NCI-H2196 (cell line): ENCODE results near the gene LPIN1.

Experiments used
- DNase-seq: peaks from one replicate; lab custom pipeline; 2025; ENCODE audit not compliant: unreplicated experiment; lab: John Stamatoyannopoulos, UW

The LPIN1 gene

DNA sequence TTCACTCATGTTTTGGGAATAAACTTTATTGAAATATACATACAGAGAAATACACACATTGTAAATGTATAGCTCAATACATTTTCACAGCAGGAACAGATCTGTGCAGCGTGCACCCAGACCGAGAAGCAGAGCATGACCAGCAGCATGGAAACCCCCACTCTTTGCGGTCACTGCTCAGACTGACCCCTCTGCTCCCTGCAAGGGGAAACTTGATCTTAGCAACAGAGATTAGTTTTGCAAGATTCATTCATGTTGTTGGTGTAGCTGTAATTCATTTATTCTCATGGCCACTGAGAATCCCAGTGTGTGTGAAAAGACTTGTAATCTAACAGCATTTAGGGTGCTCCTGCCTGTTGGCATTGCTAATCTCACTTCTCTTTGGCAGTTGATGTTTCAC lies 35.2 kb downstream of the LPIN1 start:
- no peak for DNase-seq

DNA sequence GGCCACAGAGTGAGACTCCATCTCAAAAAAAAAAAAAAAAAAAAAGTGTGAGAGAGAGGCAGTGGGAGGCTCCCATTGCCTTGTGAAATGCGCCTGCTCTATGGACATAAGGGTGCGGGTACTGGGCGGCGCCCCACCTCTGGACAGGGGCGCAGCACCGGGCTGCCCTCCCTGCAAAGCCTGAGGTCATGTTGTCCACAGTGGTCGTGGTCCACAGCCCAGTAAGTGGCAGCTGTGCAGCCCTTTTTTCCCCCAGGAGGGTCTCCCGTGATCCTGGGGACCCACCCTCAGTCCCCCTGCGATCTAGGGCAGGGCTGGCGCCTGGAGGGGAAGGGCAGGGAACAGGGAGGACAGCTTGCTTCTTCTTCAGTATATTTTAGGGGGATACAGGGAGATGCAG lies 37.8 kb downstream of the LPIN1 start:
- no peak for DNase-seq

DNA sequence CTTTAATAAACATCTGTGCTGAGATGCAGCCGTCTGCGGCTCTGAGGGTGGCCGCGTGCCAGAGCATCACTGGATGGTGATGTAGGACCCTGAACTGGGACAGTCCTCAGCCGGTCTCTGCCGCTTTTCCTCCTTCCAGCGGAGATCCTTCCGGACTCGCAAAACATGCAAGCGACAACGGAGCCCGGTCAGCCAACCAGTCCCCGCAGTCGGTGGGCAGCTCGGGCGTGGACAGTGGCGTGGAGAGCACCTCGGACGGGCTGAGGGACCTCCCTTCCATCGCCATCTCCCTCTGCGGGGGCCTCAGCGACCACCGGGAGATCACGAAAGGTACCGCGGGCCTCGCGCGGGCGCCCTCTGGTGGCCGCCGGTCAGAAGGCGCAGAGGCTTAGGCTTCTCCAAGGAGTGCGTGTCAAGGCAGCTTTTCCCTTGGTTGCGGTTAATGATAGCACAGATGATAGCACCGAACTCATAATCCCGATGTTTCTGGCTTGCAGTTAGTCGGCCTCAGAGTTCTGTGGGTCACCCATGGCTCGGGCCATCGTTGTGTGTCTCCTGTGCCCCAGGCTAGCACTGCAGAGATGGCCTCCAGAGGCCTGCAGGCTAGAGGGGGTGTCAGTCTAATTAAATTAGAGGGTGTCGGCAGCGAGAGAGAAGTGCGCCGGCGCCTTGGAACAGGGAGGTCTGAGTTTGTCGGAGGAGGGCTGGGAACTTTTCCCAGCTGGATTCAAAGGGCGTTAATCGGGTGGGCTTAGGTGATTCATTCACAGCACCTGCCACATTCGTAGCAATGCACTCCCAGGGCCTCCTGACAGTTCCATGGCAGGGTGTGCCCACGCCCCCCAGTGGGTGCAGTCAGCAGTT lies 38.5 kb downstream of the LPIN1 start:
- DNase-seq: no peak

DNA sequence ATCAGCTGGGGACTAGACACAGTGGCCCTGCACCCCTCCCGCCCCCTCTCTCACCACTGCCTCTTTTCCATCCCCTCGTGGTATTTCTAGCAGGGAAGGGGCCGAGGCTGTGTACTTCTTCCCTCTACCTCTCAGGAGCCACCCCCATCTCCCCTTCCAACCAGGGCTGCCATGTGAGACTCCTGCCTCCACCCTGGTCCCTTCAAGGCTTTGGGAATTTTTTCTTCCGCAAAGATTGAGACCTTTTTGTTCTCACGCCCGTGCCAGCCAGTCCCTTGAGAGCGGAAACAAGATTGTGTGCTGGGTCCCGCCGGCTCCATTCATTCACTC lies 39.1 kb downstream of the LPIN1 start:
- DNase-seq: no peak

DNA sequence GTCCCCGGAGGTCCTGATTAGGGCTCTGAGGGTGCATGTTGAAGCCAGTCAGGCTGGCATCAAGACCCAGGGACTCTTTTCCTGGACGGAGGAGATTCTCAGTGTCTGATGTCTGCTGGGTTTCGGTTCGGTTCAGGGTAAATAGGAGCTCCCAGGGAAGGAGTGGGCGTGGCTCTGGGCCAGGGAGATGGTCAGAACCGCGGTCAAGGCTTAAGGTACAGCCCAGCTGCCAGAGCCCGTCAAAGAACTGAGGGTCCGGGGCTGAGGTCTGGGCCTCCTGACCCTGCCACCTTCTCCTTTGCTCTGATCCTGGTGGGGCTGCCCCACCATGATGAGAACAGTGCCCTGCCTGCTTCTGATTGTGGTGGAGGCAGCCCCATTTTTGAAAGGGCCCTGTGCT lies 39.8 kb downstream of the LPIN1 start:
- DNase-seq: no peak

DNA sequence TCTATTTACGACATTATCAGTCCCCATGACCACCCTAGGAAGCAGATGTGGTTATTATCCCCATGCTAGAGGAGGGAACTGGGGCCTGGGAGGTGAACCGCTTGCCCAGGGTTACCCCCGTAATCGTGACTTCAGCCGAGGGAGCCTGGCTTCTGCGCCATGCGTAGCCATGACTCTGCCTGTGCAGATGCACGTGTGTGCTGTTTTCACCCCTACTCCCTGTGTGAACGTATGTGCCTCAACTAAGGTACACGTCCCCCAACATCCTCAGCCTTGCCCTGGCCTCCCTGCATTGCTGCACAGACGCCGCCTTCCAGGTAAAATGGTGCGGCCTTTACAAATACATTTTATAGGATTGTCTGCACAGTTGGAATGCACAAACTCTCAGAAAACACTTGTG lies 40.2 kb downstream of the LPIN1 start:
- DNase-seq: no peak

DNA sequence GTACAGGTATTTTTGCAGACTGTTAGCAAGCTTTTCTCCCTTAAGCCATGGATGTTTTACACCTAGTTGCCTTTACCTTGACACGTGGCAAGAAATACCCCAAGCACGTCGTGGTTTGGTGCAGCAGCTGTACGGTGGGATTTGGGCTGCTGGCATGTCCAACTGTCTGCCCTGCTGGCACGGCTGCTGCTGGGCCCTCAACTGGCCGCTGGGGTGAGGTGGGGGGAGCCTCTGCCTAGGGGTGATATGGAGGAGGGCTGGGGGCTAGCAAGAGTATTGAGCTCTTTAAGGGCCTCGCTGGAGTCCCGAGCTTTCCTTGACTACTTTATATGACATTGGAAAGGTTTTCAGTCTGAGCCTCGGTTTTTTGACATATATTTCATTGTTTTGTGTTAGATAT lies 41.6 kb downstream of the LPIN1 start:
- DNase-seq: no peak

DNA sequence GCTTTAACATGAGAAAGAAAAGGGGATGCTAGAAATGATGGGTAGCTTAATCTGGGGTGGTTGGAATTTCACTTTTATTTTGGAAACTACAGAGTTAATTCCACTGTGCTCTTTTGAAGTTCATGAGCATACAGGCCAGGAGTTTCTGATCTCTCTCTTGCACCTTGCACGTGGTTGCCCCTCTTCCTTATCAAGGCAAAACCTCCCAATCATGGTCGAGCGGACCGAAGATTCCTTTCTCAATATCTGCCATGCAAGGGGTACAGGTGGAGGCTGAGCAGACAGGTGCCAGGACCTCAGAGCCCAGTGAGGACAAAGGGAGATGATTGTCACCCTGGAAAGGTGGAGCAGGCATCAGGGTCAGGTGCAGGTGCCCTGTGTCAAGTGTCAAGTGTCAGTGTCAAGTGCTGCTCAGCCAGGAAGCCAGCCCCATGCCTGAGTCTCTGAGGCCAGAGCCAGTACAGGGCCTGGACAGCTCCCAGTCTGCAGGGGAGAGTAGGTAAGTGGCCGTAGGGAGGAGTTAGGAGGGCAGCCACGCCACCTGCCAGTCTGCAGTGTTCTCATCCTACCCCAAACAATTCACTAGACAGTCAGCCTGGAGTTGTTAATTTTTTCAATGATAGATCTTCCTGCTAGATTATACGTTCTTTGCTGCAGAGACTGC lies 42.2 kb downstream of the LPIN1 start:
- DNase-seq: peak; percentile 90

DNA sequence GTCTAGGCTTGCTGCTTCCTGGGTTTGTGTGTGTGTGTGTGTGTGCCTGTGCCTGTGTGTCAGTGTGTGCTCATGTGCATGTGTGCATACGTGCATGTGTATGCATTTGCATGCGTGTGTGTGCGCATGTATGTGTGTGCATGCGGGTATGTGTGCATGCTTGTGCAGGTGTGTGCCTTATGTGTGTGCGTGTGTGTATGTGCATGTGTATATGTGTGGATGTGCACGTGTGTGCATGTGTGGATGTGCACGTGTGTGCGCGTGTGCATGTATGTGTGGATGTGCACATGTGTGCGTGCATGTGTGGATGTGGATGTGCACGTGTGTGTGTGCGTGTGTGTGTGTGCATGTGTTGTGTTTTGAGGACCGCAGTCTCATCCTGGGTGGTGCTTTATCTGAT lies 42.8 kb downstream of the LPIN1 start:
- no peak for DNase-seq

DNA sequence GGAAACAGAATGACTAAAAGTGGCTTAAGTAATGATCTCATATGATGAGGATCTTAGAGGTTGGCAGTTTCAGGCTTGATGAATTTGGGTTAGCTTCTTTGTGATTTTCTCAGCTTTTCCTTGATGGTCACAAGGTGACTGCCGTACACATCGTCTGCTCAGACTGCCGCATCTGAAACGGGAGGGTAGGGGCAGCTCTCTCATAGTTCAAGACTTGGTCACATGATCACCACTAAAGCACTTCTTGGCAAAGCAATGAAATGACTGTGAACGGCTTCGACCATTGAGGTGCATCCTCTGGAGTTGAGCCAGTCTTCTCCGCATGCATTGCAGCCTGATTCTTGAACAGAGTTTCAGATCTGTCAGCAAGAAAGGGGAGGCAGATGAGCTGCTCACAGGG lies 43.8 kb downstream of the LPIN1 start:
- no peak for DNase-seq

DNA sequence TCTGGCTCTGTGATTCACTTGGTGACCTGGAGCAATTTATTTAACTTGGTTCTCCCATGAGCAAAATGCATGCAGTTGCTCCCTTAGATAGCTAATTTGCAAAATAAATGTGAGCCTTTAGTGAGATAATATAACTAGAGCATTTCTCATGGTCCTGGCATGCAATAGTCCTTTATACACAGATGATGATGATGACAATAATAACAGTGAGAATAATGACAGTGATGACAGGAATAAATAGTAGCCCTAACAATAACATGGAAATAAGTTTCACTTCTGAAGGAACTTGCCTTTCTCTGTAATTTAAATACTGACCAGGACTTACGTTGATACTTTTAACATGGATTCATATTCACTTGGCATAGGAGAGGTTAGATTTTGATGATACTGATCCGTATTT lies 49.2 kb downstream of the LPIN1 start:
- no peak for DNase-seq

DNA sequence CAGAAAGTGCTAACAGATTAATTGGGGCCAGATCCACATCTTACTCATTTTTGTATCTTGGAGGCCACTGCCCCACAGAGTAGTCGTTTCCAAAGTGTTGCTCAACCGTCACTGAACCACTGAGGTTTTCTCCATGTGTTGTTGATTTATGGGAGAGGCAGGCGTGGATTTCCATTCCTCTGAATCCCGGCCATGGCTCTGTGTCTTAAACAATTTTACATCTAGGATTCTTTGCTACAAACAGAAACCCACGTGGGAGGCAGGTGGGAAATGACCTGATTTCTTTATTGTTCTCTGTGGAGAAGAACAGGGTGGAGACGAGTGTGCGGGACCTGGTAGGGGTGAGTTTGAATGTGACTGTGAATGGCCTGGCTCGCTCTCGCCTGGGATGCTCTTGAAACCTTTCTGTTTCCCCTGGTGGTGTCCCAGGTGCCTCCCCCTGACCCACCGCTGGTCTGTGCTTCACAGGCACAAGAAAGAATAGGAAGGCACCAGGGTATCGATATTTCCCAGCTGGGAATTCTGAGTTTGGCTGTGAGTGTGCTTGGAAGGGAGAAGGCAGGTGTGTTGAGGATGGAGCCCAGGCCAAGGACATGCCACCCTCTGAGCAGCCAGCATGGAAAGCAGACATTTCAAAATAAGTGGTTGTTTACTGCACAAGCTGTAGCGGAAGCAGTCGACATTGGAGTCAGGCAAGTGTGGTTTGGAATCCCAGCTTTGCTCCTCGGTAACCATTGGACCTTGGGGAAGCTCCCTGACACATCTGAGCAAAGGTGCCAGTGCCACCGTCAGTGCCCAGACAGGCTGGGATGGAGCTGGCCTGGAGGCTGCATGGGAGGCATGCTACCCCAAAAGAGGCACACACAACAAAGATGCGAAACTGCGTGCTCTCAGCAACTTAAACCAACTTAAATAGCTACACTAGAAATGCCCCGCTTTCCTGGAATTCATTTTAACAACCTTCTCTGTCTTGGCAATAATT lies 50.0 kb downstream of the LPIN1 start:
- no peak for DNase-seq

DNA sequence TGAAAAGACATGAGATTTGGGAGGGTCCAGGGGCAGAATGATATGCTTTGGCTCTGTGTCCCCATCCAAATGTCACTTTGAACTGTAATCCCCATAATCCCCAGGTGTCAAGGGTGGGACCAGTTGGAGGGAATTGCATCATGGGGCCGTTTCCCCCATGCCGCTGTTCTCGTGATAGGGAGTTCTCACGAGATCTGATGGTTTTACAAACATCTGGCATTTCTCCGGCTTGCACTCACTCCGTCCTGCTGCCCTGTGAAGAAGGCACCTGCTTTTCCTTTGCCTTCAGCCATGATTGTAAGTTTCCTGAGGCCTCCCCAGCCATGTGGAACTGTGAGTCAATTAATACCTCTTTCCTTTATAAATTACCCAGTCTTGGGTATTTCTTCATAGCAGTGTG lies 51.4 kb downstream of the LPIN1 start:
- no peak for DNase-seq

DNA sequence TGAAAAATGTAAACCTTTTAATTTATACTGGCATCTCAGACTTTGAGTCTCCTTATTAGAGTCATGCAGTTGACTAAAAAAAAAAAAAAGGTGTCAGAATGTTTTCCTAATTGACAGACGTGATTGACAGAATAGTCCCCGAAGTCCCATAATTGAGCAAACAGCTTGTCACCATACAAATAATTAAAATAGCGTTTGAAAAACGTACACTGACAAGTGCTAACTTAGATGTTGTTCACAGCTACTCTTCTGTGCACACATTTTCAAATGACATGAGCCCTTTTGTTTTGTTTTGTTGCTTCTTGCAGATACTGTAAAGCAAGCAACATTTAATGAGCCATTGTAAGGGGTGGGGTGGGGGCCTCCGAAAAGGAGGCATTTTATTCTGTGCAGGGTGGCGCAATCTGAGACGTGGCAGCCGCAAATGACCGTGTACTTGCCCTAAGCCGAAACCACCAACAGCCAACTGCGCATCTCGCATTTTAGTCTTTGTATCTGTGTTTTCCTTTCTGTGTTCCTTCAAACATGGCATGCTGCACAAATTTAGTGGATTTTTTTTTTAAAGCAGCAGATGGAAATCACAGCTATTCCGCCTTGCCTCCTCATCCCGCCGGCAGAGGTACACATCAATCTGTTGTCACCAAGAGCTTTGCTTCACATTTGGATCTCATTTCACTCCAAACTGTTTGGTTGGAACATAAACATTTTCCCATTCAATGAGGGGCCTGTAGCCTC lies 52.4 kb downstream of the LPIN1 start:
- DNase-seq: no peak

DNA sequence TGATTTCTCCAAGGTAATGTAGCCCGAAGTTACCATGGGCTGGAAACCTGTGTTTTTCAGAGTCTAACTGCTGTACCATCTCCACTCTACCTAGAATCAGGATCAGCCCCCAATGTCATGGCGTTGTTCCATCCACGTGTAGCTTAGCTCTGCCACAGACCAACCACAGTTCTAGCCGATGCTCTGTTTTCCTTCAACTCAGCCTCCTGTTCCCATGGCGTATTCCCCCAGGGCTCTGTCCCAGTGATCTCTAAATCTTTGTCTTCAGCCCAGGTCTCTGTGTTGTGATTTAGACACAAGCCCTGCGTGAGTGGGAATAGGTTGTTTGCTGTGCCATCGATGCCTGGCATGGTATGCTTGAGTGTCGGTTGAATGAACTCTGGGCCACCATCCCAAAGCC lies 53.4 kb downstream of the LPIN1 start:
- no peak for DNase-seq

DNA sequence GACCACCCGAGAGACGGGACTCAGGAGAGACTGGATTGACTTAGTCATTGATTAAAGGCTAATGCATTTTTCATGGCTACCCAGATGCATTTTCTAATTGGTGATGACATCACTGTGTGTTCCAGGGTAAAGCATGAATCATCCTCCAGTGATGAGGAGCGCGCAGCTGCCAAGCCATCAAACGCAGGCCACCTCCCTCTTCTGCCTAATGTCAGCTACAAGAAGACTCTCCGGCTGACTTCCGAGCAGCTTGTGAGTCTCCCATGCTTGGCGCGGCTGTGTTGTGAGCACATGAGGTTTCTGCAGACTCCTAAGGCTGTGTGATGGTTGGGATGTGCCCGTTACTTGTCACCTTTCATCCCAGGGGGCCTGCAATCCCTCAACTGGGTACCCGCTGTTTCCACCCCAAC lies 56.4 kb downstream of the LPIN1 start:
- DNase-seq: no peak

DNA sequence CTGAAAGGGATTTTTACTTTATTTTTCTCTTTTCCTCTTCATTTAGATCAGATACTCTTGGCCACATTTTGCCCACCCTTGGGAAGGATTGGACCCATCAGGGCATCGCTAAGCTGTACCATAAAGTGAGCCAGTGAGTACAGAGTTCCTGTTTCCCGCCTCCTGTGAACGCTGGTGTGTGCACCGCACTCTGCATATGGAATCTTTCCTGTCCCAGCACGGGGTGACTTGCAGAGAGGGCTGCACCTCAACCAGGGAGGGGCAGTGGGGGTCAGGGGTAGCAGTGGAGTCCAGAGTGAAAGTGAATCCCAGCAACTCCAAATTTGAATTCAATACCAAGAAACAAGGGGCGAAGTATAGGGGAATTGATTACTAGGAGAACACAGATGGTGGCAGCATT lies 58.6 kb downstream of the LPIN1 start:
- no peak for DNase-seq

DNA sequence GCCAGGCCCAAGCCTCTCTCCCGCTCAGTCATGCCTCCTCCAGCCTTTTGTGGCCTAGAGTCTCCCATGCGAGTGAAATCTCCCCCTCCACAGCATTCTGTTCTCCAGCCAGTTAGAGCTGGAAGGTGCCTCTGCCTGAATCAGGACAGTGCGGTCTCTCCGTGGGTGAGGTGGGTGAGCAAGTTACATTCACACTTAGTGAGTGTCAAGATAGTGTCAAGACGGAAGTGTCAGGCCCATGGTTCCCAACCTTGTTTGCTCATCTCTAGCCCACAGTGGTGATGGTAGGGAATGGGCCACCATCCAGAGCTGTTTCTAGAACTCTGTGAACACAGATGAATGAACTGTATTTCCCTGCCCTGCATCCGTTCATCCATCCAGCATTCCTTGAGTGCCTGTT lies 59.5 kb downstream of the LPIN1 start:
- DNase-seq: no peak

DNA sequence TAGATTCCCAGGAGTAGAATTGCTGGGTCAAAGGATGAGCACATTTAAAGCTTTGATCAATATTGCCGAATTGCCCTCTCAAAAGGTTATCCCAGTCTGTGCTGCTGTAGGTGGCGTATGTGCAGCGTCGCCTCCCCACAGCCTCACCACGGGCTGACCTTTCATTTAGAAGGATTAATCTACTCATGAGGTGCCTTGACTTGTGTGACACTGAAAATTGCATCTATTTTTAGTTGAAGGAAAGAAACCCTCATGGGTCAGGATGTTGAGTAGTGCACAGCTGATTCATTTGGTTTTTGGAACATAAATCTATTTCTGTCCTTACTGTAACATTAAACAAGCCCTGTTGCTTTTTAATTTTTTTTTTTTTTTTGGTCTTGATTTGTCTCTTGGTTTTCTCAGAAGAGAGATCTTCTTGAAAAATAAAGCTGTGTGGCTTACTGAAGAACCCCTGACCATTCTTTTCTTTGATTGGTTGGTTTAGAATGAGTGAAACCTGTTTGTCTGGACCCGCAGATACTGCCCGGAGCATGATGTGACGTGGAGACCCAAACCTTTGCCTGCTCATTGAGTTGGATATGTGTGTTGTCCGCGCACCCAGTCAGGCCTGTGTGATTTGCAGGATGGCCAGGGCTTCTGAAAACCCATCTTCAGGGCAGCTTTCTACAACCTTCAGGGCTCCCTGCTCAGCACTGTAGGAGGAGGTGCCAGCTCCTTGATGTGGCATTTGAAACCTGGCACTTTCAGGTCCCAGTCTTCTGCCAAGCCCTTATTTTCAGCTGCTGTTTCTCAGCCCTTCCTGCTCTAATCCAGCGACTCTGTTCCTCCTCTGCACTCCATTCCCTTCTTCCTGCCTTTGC lies 61.0 kb downstream of the LPIN1 start:
- no peak for DNase-seq

DNA sequence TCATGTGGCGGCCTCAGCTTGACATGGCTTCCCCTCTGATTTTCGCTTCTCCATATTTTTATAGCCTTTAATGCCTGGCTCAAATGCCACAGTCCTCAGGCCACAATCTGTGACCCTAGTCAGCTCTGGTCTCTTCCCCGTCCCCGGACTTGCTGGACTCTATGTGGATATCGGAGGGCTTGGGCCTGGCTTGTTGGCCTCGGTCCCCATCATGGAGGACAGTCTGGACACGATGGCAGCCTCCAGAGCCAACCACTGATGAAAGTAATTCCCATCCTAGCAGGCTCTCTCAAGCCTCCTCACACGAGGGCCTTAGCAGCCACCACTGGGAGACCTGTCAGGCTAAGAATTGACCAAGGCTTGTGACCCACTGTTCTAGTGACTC lies 61.6 kb downstream of the LPIN1 start:
- DNase-seq: no peak
